ENCODE data around the gene NOTCH1. TPM values are rescaled to one million over a fixed set of nuclear protein-coding genes. Genes with fewer than 3 reads are reported as not detected.

NOTCH1 gene
- total and polyA plus RNA-seq, 2 of the 13 experiments (the other 11 are each of a cell fraction or from before 2014, with no cell fraction given): 0.09 to 0.35 TPM

DNA sequence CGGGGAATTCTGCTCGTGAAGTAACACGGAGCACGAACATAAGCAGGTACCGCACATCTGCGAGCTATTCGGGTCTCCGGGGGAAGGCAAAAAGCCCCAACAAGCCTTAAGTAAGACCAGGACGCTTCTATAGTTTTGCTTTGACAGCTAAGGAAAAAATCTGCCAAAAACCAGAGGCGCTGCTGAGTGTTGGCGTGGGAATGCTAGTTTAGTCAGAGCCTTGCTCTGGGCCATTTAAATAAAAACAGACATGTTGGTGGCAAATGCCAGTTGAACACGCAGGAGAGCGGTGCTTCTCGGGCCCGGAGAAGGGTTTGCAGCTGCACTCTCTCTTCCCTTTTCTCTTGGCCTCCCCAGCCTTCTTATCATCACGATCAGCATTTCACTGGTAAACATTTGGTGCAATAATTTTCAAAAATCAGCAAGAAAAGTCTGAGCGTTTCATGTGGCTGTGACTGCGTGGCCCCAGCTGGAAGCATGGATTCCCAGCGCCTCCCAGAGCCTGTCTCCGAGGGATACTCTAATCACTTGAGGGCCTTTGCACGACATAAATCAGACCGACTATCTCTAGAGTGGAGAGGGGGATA lies 6.4 kb upstream of the NOTCH1 start:
- H3K4me3 ChIP-seq (replicated peaks in 1 of 3; ENCODE audit: insufficient read depth in 1 of 3, low read depth in 2 of 3, low read length in 3 of 3): no peak overlapping the region
- intact Hi-C loops (cut with micrococcal nuclease; ENCODE audit: unreplicated experiment): no loop called here
- H3K79me2 ChIP-seq (ENCODE audit: insufficient read depth, low read length): no peaks in the 10 kb centered on the region
- ATAC-seq (no peak), FAIRE-seq (no peak), DNase-seq (ENCODE audit: low spot score) (no peak)
- in situ Hi-C loops (cut with HindIII; ENCODE audit: extremely low pct_ligation_motif_present, low pct_unique_long_range_greater_than_20kb): loop anchor here (5.0 kb wide), 1 partner anchor 55 kb away; no protein-coding TSS in a partner anchor
- no peaks in the 10 kb centered on the region for H3K36me3 ChIP-seq (replicated peaks in 1 of 2; ENCODE audit: control insufficient read depth in 1 of 2, insufficient read depth in 2 of 2, low read length in 2 of 2)
- H2AFZ ChIP-seq (ENCODE audit: low read length): no peak overlapping the region
- H3K9ac ChIP-seq (ENCODE audit: insufficient read depth, low read depth, low read length): no peak overlapping the region
- H3K27me3 ChIP-seq (ENCODE audit: control insufficient read depth in 1 of 2, insufficient read depth in 2 of 2, low read length in 2 of 2): peaks cover 17 to 49% of the 10 kb centered on the region in 2 experiments
- H3K9me3 ChIP-seq (ENCODE audit: low read length): no peaks in the 10 kb centered on the region
- 64% methylated on average over 22 of the region's 22 CpGs for WGBS (ENCODE audit: low lambda C conversion rate)
- no peak overlapping the region for H3K27ac ChIP-seq (ENCODE audit: extremely low read length, insufficient read depth, low read length)
- CTCF ChIA-PET (ENCODE audit: low intra/inter-chr PET ratio, low total read pairs): no interaction called here
- POLR2A ChIA-PET: no interaction called here
- H4K20me1 ChIP-seq (ENCODE audit: insufficient read depth, low read length): no peaks in the 10 kb centered on the region
- no peak overlapping the region for H3K4me2 ChIP-seq (ENCODE audit: low read depth, low read length)
- no TSS peak for BruUV-seq (replicated peaks)
- peaks cover 15% of the 10 kb centered on the region for H3K4me1 ChIP-seq (ENCODE audit: insufficient read depth, low read length)
- TF ChIP-seq, protein P1, sequence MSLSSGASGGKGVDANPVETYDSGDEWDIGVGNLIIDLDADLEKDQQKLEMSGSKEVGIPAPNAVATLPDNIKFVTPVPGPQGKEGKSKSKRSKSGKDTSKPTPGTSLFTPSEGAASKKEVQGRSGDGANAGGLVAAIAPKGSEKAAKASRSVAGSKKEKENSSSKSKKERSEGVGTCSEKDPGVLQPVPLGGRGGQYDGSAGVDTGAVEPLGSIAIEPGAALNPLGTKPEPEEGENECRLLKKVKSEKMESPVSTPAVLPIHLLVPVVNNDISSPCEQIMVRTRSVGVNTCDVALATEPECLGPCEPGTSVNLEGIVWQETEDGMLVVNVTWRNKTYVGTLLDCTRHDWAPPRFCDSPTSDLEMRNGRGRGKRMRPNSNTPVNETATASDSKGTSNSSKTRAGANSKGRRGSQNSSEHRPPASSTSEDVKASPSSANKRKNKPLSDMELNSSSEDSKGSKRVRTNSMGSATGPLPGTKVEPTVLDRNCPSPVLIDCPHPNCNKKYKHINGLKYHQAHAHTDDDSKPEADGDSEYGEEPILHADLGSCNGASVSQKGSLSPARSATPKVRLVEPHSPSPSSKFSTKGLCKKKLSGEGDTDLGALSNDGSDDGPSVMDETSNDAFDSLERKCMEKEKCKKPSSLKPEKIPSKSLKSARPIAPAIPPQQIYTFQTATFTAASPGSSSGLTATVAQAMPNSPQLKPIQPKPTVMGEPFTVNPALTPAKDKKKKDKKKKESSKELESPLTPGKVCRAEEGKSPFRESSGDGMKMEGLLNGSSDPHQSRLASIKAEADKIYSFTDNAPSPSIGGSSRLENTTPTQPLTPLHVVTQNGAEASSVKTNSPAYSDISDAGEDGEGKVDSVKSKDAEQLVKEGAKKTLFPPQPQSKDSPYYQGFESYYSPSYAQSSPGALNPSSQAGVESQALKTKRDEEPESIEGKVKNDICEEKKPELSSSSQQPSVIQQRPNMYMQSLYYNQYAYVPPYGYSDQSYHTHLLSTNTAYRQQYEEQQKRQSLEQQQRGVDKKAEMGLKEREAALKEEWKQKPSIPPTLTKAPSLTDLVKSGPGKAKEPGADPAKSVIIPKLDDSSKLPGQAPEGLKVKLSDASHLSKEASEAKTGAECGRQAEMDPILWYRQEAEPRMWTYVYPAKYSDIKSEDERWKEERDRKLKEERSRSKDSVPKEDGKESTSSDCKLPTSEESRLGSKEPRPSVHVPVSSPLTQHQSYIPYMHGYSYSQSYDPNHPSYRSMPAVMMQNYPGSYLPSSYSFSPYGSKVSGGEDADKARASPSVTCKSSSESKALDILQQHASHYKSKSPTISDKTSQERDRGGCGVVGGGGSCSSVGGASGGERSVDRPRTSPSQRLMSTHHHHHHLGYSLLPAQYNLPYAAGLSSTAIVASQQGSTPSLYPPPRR (CRISPR knock-in tag; IDR thresholded peaks at IDR 0.05; ENCODE audit: borderline replicate concordance): no peak
- TF ChIP-seq MATR3 (CRISPR knock-in tag; IDR thresholded peaks at IDR 0.05) (no peak), ZNF773 (CRISPR knock-in tag; IDR thresholded peaks at IDR 0.05; ENCODE audit: borderline replicate concordance) (no peak), SMARCC2 (IDR thresholded peaks at IDR 0.05) (no peak), NCOA1 (CRISPR knock-in tag; IDR thresholded peaks at IDR 0.05) (no peak), SIN3B (IDR thresholded peaks at IDR 0.05; ENCODE audit: low read length) (no peak), MXI1 (IDR thresholded peaks at IDR 0.05; ENCODE audit: borderline replicate concordance, low read depth, low read length) (no peak), POLR2AphosphoS2 (IDR thresholded peaks at IDR 0.05; ENCODE audit: low read depth, low read length) (no peak)
- TF ChIP-seq, protein P2, sequence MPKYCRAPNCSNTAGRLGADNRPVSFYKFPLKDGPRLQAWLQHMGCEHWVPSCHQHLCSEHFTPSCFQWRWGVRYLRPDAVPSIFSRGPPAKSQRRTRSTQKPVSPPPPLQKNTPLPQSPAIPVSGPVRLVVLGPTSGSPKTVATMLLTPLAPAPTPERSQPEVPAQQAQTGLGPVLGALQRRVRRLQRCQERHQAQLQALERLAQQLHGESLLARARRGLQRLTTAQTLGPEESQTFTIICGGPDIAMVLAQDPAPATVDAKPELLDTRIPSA (CRISPR knock-in tag; IDR thresholded peaks at IDR 0.05; ENCODE audit: borderline replicate concordance): no peak
- TF ChIP-seq, protein P3, sequence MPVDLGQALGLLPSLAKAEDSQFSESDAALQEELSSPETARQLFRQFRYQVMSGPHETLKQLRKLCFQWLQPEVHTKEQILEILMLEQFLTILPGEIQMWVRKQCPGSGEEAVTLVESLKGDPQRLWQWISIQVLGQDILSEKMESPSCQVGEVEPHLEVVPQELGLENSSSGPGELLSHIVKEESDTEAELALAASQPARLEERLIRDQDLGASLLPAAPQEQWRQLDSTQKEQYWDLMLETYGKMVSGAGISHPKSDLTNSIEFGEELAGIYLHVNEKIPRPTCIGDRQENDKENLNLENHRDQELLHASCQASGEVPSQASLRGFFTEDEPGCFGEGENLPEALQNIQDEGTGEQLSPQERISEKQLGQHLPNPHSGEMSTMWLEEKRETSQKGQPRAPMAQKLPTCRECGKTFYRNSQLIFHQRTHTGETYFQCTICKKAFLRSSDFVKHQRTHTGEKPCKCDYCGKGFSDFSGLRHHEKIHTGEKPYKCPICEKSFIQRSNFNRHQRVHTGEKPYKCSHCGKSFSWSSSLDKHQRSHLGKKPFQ (CRISPR knock-in tag; IDR thresholded peaks at IDR 0.05; ENCODE audit: insufficient replicate concordance): no peak
- TF ChIP-seq, protein P4, sequence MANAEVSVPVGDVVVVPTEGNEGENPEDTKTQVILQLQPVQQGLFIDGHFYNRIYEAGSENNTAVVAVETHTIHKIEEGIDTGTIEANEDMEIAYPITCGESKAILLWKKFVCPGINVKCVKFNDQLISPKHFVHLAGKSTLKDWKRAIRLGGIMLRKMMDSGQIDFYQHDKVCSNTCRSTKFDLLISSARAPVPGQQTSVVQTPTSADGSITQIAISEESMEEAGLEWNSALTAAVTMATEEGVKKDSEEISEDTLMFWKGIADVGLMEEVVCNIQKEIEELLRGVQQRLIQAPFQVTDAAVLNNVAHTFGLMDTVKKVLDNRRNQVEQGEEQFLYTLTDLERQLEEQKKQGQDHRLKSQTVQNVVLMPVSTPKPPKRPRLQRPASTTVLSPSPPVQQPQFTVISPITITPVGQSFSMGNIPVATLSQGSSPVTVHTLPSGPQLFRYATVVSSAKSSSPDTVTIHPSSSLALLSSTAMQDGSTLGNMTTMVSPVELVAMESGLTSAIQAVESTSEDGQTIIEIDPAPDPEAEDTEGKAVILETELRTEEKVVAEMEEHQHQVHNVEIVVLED (CRISPR knock-in tag; IDR thresholded peaks at IDR 0.05; ENCODE audit: borderline replicate concordance): no peak
- TF ChIP-seq, protein P5, sequence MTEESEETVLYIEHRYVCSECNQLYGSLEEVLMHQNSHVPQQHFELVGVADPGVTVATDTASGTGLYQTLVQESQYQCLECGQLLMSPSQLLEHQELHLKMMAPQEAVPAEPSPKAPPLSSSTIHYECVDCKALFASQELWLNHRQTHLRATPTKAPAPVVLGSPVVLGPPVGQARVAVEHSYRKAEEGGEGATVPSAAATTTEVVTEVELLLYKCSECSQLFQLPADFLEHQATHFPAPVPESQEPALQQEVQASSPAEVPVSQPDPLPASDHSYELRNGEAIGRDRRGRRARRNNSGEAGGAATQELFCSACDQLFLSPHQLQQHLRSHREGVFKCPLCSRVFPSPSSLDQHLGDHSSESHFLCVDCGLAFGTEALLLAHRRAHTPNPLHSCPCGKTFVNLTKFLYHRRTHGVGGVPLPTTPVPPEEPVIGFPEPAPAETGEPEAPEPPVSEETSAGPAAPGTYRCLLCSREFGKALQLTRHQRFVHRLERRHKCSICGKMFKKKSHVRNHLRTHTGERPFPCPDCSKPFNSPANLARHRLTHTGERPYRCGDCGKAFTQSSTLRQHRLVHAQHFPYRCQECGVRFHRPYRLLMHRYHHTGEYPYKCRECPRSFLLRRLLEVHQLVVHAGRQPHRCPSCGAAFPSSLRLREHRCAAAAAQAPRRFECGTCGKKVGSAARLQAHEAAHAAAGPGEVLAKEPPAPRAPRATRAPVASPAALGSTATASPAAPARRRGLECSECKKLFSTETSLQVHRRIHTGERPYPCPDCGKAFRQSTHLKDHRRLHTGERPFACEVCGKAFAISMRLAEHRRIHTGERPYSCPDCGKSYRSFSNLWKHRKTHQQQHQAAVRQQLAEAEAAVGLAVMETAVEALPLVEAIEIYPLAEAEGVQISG (CRISPR knock-in tag; IDR thresholded peaks at IDR 0.05): no peak
